ENCODE measurements around the gene GJC3.

DNA sequence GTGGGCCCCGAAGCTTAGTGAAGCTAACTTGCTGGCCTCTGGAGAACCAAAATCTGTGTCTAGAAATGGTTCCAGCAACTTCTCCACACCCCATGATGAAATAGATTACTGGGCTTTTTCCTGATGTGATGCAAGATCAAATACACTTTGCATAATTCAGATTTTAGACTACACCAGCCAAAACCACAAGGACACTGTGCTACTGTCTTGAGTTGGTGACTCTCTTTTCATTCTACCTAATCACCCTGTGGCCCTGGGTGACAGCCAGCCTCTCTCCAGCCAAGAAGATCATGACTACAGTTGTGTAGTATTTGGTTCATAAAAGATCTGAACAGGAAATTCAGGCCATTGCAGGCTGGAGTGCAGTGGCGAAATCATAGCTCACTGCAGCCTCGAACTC is 24.2 kb upstream of the GJC3 start:
- TF ChIP-seq RARB (CRISPR knock-in tag; IDR thresholded peaks at IDR 0.05) (no peak), TSHZ2 (CRISPR knock-in tag; IDR thresholded peaks at IDR 0.05) (no peak), ISL1 (CRISPR knock-in tag; IDR thresholded peaks at IDR 0.05) (no peak), TCF4 (CRISPR knock-in tag; IDR thresholded peaks at IDR 0.05; ENCODE audit: borderline replicate concordance) (no peak), ZNF8 (CRISPR knock-in tag; IDR thresholded peaks at IDR 0.05) (no peak), ZFP3 (CRISPR knock-in tag; IDR thresholded peaks at IDR 0.05) (no peak), CREB5 (CRISPR knock-in tag; IDR thresholded peaks at IDR 0.05; ENCODE audit: low read depth) (no peak), PATZ1 (CRISPR knock-in tag; IDR thresholded peaks at IDR 0.05; ENCODE audit: borderline replicate concordance) (no peak), ZNF565 (CRISPR knock-in tag; conservative IDR thresholded peaks at IDR 0.05; ENCODE audit: low read depth) (no peak)
- TF ChIP-seq, protein P1, sequence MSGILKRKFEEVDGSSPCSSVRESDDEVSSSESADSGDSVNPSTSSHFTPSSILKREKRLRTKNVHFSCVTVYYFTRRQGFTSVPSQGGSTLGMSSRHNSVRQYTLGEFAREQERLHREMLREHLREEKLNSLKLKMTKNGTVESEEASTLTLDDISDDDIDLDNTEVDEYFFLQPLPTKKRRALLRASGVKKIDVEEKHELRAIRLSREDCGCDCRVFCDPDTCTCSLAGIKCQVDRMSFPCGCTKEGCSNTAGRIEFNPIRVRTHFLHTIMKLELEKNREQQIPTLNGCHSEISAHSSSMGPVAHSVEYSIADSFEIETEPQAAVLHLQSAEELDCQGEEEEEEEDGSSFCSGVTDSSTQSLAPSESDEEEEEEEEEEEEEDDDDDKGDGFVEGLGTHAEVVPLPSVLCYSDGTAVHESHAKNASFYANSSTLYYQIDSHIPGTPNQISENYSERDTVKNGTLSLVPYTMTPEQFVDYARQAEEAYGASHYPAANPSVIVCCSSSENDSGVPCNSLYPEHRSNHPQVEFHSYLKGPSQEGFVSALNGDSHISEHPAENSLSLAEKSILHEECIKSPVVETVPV (CRISPR knock-in tag; IDR thresholded peaks at IDR 0.05) = no peak
- TF ChIP-seq, protein P2, sequence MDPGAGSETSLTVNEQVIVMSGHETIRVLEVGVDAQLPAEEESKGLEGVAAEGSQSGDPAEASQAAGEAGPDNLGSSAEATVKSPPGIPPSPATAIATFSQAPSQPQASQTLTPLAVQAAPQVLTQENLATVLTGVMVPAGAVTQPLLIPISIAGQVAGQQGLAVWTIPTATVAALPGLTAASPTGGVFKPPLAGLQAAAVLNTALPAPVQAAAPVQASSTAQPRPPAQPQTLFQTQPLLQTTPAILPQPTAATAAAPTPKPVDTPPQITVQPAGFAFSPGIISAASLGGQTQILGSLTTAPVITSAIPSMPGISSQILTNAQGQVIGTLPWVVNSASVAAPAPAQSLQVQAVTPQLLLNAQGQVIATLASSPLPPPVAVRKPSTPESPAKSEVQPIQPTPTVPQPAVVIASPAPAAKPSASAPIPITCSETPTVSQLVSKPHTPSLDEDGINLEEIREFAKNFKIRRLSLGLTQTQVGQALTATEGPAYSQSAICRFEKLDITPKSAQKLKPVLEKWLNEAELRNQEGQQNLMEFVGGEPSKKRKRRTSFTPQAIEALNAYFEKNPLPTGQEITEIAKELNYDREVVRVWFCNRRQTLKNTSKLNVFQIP (CRISPR knock-in tag; IDR thresholded peaks at IDR 0.05; ENCODE audit: borderline replicate concordance, low read depth) = no peak

Data from SK-N-SH treated with all-trans-retinoic acid at 6 μM for 48 hours (cell line).